ENCODE measurements around the gene SHISAL1. TPM values are rescaled to one million over a fixed set of nuclear protein-coding genes. Genes with fewer than 3 reads are reported as not detected.
A peak's percentile ranks its signal among the peaks of the same experiment; 100 is the strongest.

SHISAL1 gene
- total RNA-seq, 8 experiments from 2014 or later: 0.17 to 21.5 (median 3.5) TPM

DNA sequence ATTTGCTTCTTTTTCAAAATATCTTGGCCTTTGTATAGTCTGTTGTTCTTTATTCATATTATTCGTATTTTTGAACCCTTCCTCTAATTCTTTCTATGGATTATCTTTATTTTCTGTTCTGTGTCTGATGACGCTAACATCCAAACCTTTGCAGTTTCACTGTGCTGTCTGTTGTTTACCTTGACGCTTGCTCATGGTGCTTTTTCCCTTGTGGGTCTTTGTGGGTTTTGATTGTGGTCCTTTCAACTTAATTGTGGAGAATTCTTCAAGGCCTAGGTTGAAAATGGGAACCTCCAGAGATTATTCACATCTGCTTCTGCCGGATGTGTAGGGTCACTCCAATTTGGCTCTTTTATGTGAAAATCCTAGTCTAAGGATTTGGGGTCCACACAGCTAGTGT is 97.5 kb downstream of the SHISAL1 start:
- in situ Hi-C loops (cut with MboI; ENCODE audit: low pct_unique_long_range_greater_than_20kb in 2 of 9, low sequenced_read_pairs in 9 of 9, unreplicated experiment in 9 of 9): no loop called here
- no peak for ATAC-seq (replicated peaks in 6 of 8)
- Histone ChIP-seq H3K4me1 (replicated peaks in 1 of 2) (no peaks in the 10 kb centered on the region), H3K4me3 (no peak overlapping the region), H3K27ac (no peak overlapping the region)
- 42 to 100% (median 82%) methylated on average over 1 to 4 of the region's 4 CpGs for WGBS, 10 experiments

DNA sequence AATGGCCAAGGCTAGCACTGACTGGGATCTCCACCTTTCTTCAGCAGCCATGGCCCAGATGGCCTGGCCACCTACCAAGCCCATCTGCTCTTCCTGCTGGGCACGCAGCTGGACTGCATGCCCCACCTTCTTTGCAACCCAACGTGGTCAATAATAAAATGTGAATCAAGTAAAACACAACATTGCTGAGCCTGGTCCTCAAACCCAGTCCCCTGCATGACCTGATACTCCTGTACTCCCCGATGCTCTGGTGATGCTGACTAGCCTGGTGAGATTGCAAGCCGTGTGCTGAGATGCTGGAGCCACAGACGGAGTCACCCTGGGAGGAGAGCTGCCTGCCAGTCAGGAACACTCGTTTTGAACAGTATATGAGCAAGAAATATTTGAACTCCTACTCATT is 98.0 kb downstream of the SHISAL1 start:
- Histone ChIP-seq H3K4me3 (no peak overlapping the region), H3K27ac (no peak overlapping the region), H3K4me1 (replicated peaks in 1 of 2) (no peaks in the 10 kb centered on the region)
- in situ Hi-C loops (cut with MboI; ENCODE audit: low pct_unique_long_range_greater_than_20kb in 2 of 9, low sequenced_read_pairs in 9 of 9, unreplicated experiment in 9 of 9): no loop called here
- no peak for ATAC-seq (replicated peaks in 6 of 8)
- WGBS, 10 experiments: 0 to 100% (median 71%) methylated on average over 1 to 5 of the region's 6 CpGs

DNA sequence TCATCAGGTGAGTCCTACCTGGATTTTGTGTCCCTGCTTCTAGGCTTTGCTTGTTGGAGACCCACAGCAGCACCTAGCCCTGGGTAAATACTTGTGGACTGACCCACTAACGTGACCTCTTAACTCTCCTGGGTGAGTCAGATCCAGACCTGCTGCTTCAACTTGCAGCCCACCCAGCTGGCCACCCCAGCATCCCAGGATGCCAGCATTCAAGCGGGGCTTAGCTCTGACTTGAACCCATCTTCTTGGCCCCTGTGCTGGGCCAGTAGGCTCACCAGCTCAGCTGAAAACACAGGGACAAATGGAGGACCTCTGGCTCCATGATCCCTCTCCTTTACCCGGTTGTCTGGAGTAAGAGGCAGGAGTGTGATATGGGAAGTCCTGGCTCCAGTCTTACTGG is 98.6 kb downstream of the SHISAL1 start:
- WGBS, 10 experiments: 70 to 75% (median 71%) methylated on average over 1 to 3 of the region's 3 CpGs; no CpG with 5 or more reads in 7 of the 10 experiments
- no peak overlapping the region for H3K27ac ChIP-seq

DNA sequence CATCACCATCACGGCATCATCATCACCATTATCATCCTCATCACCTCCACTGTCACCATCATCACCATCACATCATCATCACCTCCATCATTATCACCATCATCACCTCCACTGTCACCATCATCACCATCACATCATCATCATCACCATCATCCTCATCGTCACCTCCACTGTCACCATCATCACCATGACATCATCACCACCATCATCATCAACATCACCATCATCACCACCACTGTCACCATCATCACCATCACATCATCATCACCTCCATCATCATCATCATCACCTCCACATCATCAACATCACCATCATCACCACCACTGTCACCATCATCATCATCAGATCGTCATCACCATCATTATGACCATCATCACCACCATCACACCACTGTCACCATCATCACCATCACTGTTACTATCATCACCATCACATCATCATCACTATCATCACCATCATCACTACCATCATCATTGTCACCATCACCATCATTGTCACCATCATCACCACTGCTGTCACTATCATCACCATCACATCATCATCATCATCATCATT is 99.2 kb downstream of the SHISAL1 start:
- ATAC-seq (replicated peaks in 6 of 8): no peak
- no peaks in the 10 kb centered on the region for H3K4me1 ChIP-seq (replicated peaks in 1 of 2)
- WGBS, 10 experiments: 44 to 100% (median 84%) methylated on average over 1 to 3 of the region's 3 CpGs; no CpG with 5 or more reads in 1 of the 10 experiments
- no peak overlapping the region for H3K27ac ChIP-seq
- in situ Hi-C loops (cut with MboI; ENCODE audit: low pct_unique_long_range_greater_than_20kb in 2 of 9, low sequenced_read_pairs in 9 of 9, unreplicated experiment in 9 of 9): no loop called here
- no peak overlapping the region for H3K4me3 ChIP-seq

More for the DNA sequence above, 98.6 kb downstream of the SHISAL1 start:
- Histone ChIP-seq H3K4me3 (no peak overlapping the region), H3K4me1 (replicated peaks in 1 of 2) (no peaks in the 10 kb centered on the region)
- in situ Hi-C loops (cut with MboI; ENCODE audit: low pct_unique_long_range_greater_than_20kb in 2 of 9, low sequenced_read_pairs in 9 of 9, unreplicated experiment in 9 of 9): no loop called here
- no peak for ATAC-seq (replicated peaks in 6 of 8)

DNA sequence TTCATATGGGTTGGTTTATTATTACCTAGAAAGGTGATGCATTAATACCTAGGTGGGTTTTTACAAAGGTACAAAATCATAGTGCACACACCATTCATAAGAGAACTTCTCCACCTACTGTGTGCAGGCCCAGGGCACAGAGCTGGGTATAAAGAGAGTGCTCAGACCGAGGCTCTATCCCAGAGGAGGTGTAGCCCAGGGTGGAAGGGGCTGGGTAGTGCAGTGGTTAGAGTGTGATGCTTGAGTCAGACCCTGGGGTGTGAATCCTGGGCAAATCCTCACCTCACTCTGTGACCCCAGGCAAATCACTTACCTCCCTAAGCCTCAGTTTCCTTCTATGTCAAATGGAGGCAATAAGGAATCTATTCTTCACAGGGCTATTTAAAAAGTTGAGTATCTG is 99.8 kb downstream of the SHISAL1 start:
- no peak for ATAC-seq (replicated peaks in 6 of 8)
- 60% methylated on average over 1 of the region's 1 CpG; no CpG with 5 or more reads in 7 of the 10 experiments for WGBS, 10 experiments
- Histone ChIP-seq H3K27ac (no peak overlapping the region), H3K4me1 (replicated peaks in 1 of 2) (no peaks in the 10 kb centered on the region), H3K4me3 (no peak overlapping the region)
- in situ Hi-C loops (cut with MboI; ENCODE audit: low pct_unique_long_range_greater_than_20kb in 2 of 9, low sequenced_read_pairs in 9 of 9, unreplicated experiment in 9 of 9): no loop called here

DNA sequence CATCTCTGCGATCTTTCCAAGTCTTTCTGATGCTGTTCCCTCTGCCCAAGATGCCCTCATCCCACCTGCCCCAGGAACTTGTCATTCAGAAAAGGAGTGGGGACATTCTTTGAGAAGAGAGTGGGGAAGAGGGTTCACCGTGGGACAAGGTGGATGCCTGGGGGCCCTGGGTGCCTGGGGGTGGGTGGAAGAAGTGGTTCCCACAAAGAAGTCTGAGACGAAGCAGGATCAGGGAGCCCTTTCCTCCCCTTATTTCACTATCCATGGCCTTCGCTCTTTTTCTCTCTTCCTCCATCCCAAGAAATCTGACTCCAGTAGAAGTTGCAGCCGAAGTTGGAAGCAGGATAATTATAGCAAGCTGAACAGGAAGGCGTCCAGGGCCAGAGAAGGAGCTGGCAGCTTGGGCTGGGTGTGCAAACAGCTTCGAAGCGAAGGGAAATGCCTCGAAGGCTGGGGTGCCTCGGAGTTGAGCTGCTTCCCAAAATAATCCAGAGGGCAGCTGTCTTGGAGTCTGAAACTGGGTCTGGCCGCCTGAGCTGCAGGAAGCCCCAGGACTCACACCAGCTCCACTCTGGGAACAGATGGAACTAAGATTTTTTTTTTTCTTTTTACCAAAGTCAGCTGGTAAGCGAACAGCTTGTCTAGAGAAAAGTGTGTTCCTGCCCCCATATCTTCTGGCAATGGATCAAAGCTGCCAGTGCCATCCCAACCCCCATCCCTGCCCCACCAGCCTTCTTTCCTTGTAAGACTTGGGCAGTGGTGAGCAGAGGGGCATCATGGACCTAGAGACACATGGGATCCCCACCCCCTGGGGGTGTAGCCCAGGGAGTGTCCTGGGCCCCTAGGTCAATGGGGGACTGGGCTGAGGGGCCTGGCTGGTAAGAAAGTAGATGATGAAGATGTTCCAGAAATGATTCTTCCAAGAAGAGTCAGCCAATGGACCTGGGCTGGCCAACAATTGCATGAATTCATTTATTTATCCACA is 100.5 kb downstream of the SHISAL1 start:
- in situ Hi-C loops (cut with MboI; ENCODE audit: low pct_unique_long_range_greater_than_20kb in 2 of 9, low sequenced_read_pairs in 9 of 9, unreplicated experiment in 9 of 9): no loop called here
- Histone ChIP-seq H3K4me3 (no peak overlapping the region), H3K27ac (no peak overlapping the region), H3K4me1 (replicated peaks in 1 of 2) (no peaks in the 10 kb centered on the region)
- WGBS, 10 experiments: 0 to 77% (median 40%) methylated on average over 1 to 8 of the region's 12 CpGs; no CpG with 5 or more reads in 1 of the 10 experiments
- ATAC-seq (replicated peaks in 6 of 8): peak in 1 of 8 experiments; percentile 20

DNA sequence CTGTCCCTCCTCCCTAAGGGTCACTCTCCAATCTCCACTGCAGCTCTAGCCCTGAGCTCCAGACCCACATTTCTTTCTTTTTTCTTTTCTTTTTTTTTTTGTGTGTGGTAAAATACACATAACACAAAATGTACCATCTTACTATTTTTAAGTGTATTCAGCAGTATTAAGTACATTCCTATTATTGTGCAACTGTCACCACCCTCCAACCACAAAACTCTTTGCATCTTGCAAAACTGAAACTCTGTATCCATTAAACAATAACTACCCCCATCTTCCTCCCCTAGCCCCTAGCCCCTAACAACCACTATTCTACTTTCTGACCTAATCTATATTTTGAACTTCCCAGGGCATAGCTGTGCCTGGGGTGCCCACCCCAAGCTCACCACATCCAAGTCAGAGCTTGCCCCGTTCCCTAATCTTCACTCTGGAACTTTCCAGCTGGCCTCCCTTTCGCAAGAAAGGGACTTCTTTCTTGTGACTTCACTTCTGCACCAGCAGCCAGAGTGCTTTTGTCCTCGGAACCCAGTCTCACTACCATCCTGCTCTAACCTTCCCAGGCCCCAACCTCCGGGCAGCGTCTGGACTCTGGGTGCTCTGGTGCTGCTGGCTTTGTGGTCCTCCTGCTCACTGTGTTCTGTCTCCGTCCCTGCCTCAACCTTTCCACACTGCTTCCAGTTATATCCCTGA is 101.3 kb downstream of the SHISAL1 start:
- 27 to 100% methylated on average over 2 to 3 of the region's 6 CpGs; no CpG with 5 or more reads in 8 of the 10 experiments for WGBS, 10 experiments
- Histone ChIP-seq H3K4me1 (replicated peaks in 1 of 2) (no peaks in the 10 kb centered on the region), H3K4me3 (no peak overlapping the region), H3K27ac (no peak overlapping the region)
- peak in 1 of 8 experiments; percentile 38 for ATAC-seq (replicated peaks in 6 of 8)
- in situ Hi-C loops (cut with MboI; ENCODE audit: low pct_unique_long_range_greater_than_20kb in 2 of 9, low sequenced_read_pairs in 9 of 9, unreplicated experiment in 9 of 9): no loop called here

DNA sequence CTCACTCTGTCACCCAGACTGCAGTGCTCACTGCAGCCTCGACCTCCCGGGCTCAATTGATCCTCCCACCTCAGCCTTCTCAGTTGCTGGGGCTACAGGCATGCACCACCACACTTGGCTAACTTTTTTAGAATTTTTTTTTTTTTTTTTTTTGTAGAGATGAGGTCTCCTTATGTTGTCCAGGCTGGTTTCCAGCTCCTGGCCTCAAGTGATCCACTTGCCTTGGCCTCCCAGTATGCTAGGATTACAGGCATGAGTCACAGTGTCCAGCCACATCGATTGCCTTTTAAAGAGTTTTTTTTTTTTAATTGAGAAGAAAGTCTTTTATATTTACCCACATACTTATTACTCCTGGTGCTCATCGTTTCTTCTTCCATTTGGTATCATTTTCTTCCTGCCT is 102.0 kb downstream of the SHISAL1 start:
- WGBS, 10 experiments: 50 to 88% (median 68%) methylated on average over 1 to 4 of the region's 4 CpGs
- Histone ChIP-seq H3K4me3 (no peak overlapping the region), H3K4me1 (replicated peaks in 1 of 2) (no peaks in the 10 kb centered on the region), H3K27ac (no peak overlapping the region)
- peak in 2 of 8 experiments; percentile 52 to 68 for ATAC-seq (replicated peaks in 6 of 8)
- in situ Hi-C loops (cut with MboI; ENCODE audit: low pct_unique_long_range_greater_than_20kb in 2 of 9, low sequenced_read_pairs in 9 of 9, unreplicated experiment in 9 of 9): no loop called here

DNA sequence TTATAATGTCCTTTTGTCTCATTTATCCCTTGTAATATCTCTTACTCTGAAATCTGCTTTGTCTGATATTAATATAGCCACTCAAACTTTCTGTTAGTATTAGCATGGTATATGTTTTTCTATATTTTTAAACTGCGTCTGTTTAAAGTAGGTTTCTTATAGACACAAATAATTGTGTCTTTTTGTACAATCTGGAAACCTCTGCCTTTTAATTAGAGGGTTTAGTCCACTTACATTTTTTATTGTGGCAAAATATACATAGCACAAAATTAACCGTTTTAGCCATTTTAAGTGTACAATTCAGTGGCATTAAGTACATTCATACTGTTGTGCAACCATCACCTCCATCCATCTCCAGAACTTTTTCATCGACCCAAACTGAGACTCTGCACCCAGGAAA is 103.4 kb downstream of the SHISAL1 start:
- no peaks in the 10 kb centered on the region for H3K4me1 ChIP-seq (replicated peaks in 1 of 2)
- no peak for ATAC-seq (replicated peaks in 6 of 8)
- in situ Hi-C loops (cut with MboI; ENCODE audit: low pct_unique_long_range_greater_than_20kb in 2 of 9, low sequenced_read_pairs in 9 of 9, unreplicated experiment in 9 of 9): no loop called here
- WGBS, 10 experiments: 40 to 100% (median 90%) methylated on average over 1 to 3 of the region's 3 CpGs
- H3K4me3 ChIP-seq: no peak overlapping the region
- no peak overlapping the region for H3K27ac ChIP-seq

DNA sequence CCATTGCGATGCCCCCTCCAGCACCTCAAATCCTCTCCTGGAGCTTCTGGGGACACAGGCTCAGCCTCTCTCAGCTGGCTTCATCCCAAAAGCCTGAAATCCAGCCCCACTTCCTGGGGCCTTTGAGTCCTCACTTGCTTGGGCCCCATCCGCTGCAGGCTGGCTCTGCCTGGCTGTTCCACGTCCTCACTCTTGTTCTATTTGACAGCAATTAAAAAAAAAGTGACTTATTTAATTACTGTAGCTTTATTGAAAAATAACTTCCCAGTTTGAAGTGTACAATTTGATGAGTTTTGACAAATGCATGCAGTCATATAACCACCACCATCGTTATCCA is 104.8 kb downstream of the SHISAL1 start:
- in situ Hi-C loops (cut with MboI; ENCODE audit: low pct_unique_long_range_greater_than_20kb in 2 of 9, low sequenced_read_pairs in 9 of 9, unreplicated experiment in 9 of 9): no loop called here
- no peak for ATAC-seq (replicated peaks in 6 of 8)
- H3K27ac ChIP-seq: no peak overlapping the region
- 50 to 100% (median 94%) methylated on average over 1 to 4 of the region's 4 CpGs; no CpG with 5 or more reads in 4 of the 10 experiments for WGBS, 10 experiments
- no peaks in the 10 kb centered on the region for H3K4me1 ChIP-seq (replicated peaks in 1 of 2)
- no peak overlapping the region for H3K4me3 ChIP-seq

DNA sequence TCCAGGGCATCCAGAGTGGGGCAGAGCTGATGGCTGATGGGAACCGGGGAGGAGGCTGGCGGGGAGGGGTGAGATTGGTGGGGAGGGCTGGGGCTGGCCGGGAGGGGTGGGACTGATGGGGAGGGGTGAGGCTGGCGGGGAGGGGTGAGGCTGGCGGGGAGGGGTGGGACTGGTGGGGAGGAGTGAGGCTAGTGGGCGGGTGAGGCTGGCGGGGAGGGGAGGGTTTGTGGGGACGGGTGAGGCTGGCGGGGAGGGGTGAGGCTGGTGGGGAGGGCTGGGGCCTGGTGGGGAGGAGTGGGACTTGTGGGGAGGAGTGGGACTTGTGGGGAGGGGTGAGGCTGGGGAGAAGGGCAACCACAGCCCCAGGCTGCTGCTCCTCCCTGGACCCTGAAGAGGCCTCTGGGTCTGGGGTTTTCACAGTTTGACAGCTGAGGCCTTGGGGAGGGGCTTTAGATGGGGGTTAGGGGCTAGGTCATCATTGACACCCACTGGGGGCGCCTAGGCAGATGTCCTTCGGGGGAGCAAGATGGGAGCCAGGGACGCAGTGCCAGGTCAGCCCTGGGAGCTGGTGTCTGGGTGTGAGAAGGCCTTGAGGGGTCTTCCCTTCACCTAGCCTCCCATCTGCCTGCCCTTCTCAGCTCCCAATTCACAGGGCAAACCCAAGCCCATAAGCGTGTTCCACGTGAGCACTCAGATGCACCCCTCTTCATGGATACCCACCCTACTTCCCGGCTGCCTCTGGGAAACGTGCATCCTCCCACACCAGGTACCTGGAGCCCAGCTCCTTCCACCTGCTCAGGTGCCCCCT is 105.4 kb downstream of the SHISAL1 start:
- Histone ChIP-seq H3K4me1 (replicated peaks in 1 of 2) (no peaks in the 10 kb centered on the region), H3K4me3 (no peak overlapping the region), H3K27ac (no peak overlapping the region)
- in situ Hi-C loops (cut with MboI; ENCODE audit: low pct_unique_long_range_greater_than_20kb in 2 of 9, low sequenced_read_pairs in 9 of 9, unreplicated experiment in 9 of 9): no loop called here
- 63 to 71% methylated on average over 1 to 2 of the region's 16 CpGs; no CpG with 5 or more reads in 8 of the 10 experiments for WGBS, 10 experiments
- peak in 1 of 8 experiments; percentile 16 for ATAC-seq (replicated peaks in 6 of 8)

DNA sequence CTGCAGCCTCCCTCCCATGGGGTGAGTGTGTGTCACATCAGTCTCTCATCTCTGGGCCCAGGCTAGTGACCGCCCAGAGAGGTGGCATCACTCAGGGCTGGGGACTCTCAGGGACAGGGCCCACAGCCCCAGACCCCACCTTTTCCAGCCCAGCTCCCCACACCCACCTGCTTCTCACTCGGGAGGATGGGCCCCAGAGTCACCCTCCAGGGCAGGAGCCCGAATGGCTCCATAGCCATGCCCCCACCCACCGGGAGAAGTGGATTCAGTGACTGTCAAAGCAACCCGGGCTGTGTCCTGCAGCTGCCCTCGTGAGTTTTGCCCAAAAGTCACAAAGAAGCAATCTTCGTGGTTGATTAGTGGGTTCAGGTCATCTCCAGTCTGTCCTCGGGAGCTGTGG is 106.1 kb downstream of the SHISAL1 start:
- no peaks in the 10 kb centered on the region for H3K4me1 ChIP-seq (replicated peaks in 1 of 2)
- WGBS, 10 experiments: 20 to 100% methylated on average over 1 to 3 of the region's 8 CpGs; no CpG with 5 or more reads in 8 of the 10 experiments
- no peak overlapping the region for H3K27ac ChIP-seq
- ATAC-seq (replicated peaks in 6 of 8): no peak
- no peak overlapping the region for H3K4me3 ChIP-seq
- in situ Hi-C loops (cut with MboI; ENCODE audit: low pct_unique_long_range_greater_than_20kb in 2 of 9, low sequenced_read_pairs in 9 of 9, unreplicated experiment in 9 of 9): no loop called here

DNA sequence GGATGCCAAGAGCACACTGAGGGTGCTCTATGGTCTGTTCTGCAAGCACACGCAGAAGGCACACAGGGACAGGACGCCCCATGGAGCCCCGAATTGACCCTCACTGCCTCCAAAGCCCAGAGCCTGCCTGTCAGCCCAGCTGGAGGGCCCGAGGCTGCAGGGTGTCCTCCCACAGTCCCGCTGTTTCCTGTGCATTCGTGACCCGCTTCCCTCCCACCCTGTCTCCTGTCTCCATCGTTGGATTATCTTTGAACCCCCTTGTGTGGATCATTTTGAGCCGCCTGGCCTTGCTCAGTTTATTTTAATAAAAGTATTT is 106.5 kb downstream of the SHISAL1 start:
- ATAC-seq (replicated peaks in 6 of 8): no peak
- in situ Hi-C loops (cut with MboI; ENCODE audit: low pct_unique_long_range_greater_than_20kb in 2 of 9, low sequenced_read_pairs in 9 of 9, unreplicated experiment in 9 of 9): no loop called here
- Histone ChIP-seq H3K4me3 (no peak overlapping the region), H3K4me1 (replicated peaks in 1 of 2) (no peaks in the 10 kb centered on the region), H3K27ac (no peak overlapping the region)
- 68 to 92% (median 80%) methylated on average over 2 to 4 of the region's 9 CpGs; no CpG with 5 or more reads in 6 of the 10 experiments for WGBS, 10 experiments
